ENCODE data around the gene ELOB. TPM values are rescaled to one million over a fixed set of nuclear protein-coding genes. Genes with fewer than 3 reads are reported as not detected.

ELOB gene
- total RNA-seq, result 276 and 311 TPM in 2 replicates

DNA sequence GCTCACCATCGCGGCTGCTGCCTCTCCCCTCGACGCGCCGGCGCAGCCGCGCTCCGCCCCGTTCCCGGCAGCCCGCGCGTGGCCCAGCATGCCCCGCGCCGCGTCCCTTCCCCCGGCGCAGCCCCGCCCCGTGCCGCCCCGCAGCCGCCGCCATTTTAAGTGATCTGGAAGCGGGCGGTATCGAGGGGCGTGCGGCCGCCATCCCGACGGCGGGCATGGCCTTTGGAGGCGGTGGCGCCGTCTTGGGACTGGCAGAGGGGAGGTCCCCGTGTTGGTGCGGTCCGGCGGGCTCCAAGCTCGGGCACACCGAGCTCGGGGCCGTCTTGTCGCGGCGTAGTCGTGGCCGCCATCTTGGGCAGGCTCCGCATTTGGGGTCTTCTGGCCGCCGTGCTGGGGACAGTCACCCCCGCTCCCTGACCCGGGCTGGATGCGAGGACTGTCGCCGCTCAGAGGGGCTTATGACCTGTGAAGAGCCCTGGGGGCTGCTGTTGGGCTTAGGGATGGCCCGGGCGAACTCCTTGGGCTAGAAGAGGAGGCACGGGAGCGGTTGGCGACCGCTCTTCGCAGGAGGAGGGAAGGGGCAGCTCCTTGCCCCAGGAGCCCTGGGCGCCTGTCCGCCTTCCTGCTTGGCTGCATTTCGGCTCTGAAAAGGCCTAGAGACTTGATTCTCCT is at the start of gene ELOB:
TSS of gene ELOB (minus strand) at position 50 of the 672 bp plus-strand sequence. CDS start at position 9, 41 bp downstream.
- peak within 1 kb of the TSS; percentile 78 for H3K4me3 ChIP-seq (ENCODE audit: low read depth, low read length)
- DNase-seq (ENCODE audit: low read depth), result no peak
- TF ChIP-seq, protein P1, sequence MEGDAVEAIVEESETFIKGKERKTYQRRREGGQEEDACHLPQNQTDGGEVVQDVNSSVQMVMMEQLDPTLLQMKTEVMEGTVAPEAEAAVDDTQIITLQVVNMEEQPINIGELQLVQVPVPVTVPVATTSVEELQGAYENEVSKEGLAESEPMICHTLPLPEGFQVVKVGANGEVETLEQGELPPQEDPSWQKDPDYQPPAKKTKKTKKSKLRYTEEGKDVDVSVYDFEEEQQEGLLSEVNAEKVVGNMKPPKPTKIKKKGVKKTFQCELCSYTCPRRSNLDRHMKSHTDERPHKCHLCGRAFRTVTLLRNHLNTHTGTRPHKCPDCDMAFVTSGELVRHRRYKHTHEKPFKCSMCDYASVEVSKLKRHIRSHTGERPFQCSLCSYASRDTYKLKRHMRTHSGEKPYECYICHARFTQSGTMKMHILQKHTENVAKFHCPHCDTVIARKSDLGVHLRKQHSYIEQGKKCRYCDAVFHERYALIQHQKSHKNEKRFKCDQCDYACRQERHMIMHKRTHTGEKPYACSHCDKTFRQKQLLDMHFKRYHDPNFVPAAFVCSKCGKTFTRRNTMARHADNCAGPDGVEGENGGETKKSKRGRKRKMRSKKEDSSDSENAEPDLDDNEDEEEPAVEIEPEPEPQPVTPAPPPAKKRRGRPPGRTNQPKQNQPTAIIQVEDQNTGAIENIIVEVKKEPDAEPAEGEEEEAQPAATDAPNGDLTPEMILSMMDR (conservative IDR thresholded peaks at IDR 0.05; ENCODE audit: low read depth, low read length), result no peak

DNA sequence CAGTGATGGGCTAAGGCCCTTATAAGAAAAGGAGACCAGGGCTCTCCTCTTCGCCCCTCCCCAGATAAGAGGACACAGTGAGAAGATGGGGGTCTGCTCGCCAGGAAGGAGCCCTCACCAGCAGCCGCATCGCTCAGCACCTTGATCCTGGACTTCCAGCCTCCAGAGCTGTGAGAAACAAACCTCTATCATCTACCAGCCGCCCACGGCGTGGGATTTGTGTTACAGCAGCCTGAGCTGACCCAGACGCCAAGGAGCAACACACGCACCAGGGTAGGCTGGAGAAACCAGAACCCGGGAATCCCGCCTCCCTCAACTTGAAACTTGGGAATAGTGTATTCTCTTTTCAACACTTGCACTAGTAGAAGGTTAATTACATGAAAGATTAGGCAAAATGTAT is 48.8 kb upstream of the ELOB start:
- no peak for DNase-seq (ENCODE audit: low read depth)
- TF ChIP-seq, protein P1 (conservative IDR thresholded peaks at IDR 0.05; ENCODE audit: low read depth, low read length), result no peak
- H3K4me3 ChIP-seq (ENCODE audit: low read depth, low read length), result no peak overlapping the region

DNA sequence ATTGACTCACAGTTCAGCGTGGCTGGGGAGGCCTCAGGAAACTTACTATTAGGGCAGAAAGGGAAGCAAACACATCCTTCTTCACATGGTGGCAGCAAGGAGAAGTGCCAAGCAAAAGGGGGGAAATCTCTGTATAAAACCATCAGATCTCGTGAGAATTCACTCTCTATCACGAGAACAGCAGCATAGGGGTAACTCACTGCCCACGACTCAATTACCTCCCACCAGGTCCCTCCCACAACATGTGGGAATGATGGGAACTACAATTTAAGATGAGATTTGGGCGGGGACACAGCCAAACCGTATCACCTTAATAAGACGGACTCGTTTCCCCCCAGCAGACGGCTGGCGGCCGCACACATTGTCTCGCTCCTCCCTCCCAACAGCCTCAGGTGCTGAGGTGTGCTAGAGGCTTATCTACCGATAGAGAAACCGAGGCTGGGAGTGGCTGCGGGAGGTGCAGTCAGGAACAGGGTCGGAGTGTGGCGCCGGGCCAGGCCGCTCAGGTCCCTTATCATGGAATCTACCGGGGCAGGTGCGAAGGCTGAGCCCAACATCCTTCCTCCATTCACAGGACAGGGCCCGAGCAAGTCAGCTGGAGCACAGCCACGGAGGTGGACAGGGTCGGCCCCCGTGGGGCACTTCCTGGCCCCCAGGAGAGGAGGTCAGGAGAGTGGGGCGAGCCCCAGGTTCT is 48.1 kb upstream of the ELOB start:
- no peak for DNase-seq (ENCODE audit: low read depth)
- TF ChIP-seq, protein P1 (conservative IDR thresholded peaks at IDR 0.05; ENCODE audit: low read depth, low read length), result no peak

DNA sequence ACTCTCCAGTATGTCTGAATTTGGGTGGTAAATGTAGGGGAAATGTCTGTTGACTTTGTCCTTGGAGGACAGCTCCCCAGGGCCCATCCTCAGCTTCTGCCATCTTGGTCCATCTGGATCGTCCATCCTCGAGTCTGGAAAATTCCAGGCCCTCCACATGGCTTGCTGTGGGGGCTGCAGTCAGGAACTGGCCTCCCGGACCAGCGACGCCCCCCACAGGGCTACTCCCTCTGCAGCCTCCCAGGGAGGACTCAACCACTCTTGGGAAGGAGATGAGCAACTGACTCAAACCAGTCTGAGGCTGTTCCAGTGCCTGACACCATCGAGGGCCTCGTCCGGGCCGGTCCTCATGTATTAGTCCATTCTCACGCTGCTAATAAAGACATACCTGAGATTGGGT is 47.5 kb upstream of the ELOB start:
- DNase-seq (ENCODE audit: low read depth), result no peak
- TF ChIP-seq, protein P1 (conservative IDR thresholded peaks at IDR 0.05; ENCODE audit: low read depth, low read length), result no peak
- H3K4me3 ChIP-seq (ENCODE audit: low read depth, low read length), result no peak overlapping the region

More for the DNA sequence above, 48.1 kb upstream of the ELOB start:
- no peak overlapping the region for H3K4me3 ChIP-seq (ENCODE audit: low read depth, low read length)

DNA sequence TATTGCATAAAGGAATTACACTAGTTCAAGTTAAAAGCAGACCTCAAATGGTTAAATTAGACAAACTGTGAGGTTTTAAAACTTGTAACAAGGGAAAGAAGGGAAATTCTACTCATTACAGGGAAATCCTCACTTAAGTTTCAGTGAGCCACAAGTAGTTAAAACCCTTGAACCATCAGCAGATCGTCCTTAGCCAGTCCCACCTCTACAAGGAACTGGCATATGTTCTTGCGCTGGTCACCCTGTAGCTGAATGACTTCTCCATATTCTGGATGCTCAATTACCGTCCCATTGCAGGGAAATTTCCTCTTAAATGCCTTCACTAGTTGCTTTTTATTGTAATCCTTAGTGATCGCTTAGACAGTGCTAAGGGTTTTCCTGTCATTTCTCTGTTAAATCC is 45.4 kb upstream of the ELOB start:
- no peak for DNase-seq (ENCODE audit: low read depth)
- TF ChIP-seq, protein P1 (conservative IDR thresholded peaks at IDR 0.05; ENCODE audit: low read depth, low read length), result no peak
- no peak overlapping the region for H3K4me3 ChIP-seq (ENCODE audit: low read depth, low read length)

DNA sequence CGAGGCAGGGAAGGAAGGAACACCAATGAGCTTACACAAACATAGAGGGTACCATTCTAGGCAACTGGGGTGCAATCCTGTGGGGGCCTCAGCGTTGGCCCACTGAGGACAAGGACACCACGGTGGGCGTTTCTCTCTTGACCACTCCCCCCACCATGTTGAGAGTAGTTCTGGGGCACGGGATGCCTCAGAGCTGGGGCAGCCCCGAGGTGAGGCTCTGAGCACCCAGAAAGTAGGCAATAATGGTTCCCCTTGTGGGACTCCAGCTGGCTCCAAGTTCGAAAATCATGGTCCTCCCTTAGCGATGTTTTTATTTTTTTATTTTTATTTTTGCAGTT is 45.0 kb upstream of the ELOB start:
- no peak for DNase-seq (ENCODE audit: low read depth)
- TF ChIP-seq, protein P1 (conservative IDR thresholded peaks at IDR 0.05; ENCODE audit: low read depth, low read length), result no peak
- H3K4me3 ChIP-seq (ENCODE audit: low read depth, low read length), result no peak overlapping the region

Data from epithelial cell of proximal tubule (primary cell).